DND-41 (cell line): ENCODE measurements around the gene ABCC8.

Experiments
- EZH2 ChIP-seq: IDR thresholded peaks from 3 replicates; pipeline ENCODE4 v1.6.1; 2012; ENCODE audit warnings: borderline replicate concordance, low read depth, mild to moderate bottlenecking, moderate library complexity, low read length, inconsistent platforms; ENCODE audit not compliant: severe bottlenecking
- TF ChIP-seq, protein P1 (sequence below): IDR thresholded peaks from 2 replicates; pipeline ENCODE4 v1.5.1; 2012; ENCODE audit warnings: borderline replicate concordance, low read length, moderate library complexity, mild to moderate bottlenecking; ENCODE audit not compliant: poor library complexity, severe bottlenecking; ENCODE audit errors: extremely low read depth

DNA sequence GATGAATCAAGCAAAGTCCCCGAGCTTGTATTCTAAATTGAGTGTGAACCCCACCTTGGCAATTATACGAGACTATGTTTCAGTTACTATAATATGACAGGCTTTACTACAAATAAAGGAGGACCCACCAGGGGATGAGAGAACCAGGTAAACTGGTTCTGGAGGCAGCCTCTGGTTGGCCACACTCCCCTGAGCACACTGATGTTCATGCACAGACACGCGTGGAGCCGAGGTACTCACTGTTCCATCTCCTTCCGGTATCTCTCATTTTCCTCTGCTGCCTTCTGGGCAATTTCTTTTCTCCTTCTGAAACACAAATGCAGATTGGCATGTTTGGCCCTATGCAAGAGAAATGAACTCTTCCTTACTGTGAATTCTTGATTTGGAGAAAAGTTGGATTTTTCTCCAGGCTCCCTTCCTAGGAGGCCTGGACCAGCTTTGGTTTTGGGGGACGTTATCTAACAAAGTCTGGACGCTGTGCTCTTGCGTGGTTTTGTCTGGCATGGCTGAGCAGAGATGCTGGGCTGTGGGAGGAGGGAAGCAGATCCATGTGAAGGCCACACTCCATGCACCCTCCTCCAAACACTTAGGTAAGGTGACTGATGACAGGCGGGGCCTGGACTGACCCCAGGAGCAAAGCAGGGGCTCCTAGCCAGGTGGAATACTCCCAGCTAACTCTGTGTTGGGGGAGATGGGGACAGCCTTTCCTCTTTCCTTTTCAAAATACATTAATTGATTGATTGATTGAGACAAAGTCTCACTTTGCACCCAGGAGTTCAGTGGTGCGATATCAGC, 44.7 kb upstream of the ABCC8 start:
- TF ChIP-seq, protein P1, sequence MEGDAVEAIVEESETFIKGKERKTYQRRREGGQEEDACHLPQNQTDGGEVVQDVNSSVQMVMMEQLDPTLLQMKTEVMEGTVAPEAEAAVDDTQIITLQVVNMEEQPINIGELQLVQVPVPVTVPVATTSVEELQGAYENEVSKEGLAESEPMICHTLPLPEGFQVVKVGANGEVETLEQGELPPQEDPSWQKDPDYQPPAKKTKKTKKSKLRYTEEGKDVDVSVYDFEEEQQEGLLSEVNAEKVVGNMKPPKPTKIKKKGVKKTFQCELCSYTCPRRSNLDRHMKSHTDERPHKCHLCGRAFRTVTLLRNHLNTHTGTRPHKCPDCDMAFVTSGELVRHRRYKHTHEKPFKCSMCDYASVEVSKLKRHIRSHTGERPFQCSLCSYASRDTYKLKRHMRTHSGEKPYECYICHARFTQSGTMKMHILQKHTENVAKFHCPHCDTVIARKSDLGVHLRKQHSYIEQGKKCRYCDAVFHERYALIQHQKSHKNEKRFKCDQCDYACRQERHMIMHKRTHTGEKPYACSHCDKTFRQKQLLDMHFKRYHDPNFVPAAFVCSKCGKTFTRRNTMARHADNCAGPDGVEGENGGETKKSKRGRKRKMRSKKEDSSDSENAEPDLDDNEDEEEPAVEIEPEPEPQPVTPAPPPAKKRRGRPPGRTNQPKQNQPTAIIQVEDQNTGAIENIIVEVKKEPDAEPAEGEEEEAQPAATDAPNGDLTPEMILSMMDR: no peak
- TF ChIP-seq EZH2: no peak
